HG03442 (cell line): ENCODE data around the gene MFAP2.

Experiments used
- ATAC-seq: cut with Tn5 transposase; IDR thresholded peaks from one replicate; pipeline ENCODE4 v1.9.1; 2021; ENCODE audit warnings: mild to moderate bottlenecking, moderate library complexity; ENCODE audit not compliant: unreplicated experiment

The MFAP2 gene, protein sequence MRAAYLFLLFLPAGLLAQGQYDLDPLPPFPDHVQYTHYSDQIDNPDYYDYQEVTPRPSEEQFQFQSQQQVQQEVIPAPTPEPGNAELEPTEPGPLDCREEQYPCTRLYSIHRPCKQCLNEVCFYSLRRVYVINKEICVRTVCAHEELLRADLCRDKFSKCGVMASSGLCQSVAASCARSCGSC

DNA sequence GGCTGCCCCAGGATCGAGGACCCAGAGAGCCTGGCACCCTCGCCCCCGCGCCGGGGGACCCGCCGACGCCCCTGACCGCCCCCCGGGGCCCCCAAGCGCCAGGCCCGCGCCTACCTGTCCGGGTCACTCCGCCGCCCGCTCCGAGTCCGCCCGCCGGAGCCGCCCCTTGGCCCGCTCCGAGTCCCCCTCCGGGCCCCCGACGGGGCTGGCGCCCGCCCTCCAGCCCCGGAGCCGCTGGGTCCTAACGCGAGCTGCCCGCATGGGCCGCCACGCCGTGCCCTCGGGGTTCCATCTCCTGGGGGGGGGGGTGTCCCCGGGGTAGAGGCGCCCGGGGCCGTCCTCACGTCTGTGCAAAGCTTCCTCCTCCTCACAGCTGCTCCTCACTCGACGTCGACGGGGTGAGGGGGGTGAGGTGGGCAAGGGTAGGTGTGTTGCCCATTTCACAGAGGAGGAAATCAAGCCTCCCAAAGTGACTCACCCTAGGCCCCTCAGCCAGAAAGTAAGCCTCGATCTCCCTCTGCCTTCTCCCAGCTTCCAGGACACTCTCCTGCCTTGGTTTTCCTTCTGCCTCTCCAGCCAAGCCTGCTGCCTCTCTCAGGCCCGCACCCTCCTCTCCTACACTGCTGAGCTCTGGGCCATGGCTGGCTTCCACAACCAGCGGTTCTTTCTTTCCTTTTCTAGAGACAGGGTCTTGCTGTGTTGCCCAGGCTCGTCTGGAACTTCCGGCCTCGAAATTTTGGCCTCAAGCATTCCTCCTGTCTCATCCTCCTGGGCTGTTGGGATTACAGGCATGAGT lies at the start of gene MFAP2:
TSS of gene MFAP2 (minus strand) at position 148 of the 796 bp plus-strand sequence. CDS start 2,347 bp downstream, outside the sequence.
- no peak for ATAC-seq

DNA sequence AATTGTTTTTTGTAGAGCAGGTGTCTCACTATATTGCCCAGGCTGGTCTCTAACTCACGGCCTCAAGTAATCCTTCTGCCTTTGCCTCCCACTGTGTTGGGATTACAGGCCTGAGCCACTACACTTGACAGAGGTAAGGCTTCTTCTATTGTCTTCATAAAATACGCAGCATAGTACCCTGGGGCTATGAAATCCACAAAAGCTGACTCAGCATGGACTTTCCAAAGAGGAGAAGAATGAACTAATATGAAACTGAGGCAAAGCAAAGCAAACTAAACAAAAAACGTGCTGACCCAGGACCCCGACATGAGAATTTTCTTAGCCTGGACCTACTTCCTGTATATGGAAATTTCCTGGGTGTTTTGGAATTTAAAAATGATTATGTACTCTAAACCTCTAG lies 49.8 kb upstream of the MFAP2 start:
- no peak for ATAC-seq

DNA sequence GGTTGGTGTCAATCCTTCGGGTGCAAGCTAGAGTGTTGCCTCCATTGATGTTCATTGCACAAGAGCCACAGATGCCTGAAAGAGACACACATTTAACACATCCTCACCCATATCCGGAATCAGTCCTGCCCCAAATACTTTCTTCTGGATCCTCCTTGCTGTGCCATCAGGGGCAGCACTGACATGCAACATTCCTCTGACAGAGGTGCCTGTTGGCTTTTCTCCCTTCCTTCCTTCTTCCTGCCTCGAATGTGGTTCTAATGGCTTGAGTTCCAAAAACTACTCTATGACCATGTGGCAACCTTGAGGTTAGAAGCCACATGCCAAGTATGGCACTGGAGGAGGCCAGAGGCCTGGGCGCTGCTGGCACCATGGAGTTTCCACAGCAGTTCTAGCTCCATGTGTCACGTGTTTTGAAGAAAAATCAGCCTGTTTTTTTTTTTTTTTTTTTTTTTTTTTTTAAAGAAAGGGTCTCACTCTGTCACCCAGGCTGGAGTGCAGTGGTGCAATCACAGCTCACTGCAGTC lies 48.3 kb upstream of the MFAP2 start:
- ATAC-seq: no peak

DNA sequence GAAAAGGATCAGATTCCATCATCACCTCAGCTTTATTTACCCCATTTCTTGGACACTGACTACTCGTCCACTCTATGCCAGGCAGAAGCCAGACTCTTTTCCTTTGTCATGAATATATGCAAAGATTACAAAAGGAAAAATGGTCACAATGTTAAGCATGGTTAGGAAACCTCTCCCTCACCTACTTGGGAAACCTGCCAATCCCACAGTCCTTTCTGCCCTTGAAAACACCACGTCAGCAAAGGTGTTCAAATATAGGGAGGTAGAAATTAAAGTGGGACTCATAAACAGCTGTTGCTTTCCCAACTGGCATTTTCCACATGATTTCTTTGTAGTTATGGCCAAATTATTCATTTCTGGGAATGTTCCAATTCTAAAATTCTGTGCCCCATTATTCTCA lies 47.5 kb upstream of the MFAP2 start:
- no peak for ATAC-seq

DNA sequence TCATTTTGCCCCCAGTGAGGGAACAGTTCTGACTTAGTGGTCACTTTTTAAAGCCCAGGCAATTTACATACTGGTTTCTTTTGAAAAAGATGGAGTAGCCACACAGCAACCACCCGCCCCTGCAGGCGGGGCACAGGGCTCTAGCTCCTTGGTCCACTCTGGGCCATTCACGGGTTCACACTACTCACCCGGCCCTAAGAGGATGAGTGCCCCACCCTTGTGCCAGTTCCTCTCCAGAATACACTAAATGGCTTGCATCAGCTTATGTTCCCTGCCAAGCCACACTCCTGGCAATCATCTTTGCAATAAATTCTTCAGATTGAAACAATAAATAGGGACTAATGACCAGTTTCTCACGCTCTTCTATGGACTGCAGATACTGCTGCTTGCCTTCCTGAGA lies 47.0 kb upstream of the MFAP2 start:
- no peak for ATAC-seq

DNA sequence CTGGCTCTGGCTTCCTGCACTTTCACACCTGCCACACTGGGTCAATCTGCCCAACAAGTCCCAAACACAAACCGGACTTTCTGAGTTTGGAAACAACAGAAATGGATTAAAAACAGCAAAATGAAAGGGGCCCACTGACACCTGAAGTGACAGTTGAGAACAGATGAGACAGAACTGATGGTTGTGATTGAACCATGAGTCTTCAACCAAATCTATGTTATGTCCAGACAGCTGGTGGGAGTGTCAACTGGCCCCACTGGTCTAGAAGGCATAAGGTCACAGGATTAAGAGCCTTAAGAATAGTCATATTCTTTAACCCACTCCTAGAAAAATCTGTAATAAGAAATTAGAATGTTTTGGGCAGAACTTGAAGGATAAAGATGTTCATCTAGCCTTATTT lies 44.3 kb upstream of the MFAP2 start:
- no peak for ATAC-seq

DNA sequence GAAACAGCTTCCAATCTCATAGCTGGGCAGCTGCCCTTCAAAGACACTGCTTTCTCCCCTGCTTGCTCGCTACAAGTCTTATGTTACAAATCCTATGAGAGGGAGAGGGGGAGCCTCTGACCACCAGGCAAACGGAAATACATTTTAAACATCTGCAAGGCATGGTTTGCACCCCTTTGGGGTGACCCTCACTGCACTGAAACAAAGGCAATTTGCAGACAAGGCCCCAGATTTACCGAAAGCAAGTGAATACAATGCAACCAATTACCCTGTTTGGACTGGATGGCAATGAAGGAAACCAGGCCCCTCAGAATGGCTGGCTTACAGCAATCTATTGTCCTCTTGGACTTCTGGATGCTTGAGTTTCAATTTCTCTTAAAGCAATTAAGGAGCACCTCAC lies 43.2 kb upstream of the MFAP2 start:
- ATAC-seq: no peak

DNA sequence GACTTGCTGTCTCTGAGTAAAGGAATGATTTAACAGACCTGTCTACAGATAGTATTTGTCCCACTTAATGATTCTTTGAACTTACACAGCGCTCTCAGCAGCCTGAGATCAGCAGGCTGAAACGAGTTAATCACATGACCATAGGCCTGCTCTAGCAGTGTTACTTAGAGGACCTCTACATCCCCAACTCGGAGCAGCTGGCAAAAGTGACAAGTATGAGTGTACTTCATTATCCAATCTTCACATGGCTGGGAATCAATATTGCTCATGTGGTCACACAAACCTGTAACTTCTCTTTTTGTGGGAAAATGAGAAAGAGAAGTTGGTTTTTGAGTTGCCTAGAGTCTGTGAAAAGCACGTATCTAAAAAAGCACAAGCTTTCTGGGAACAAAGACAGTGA lies 42.7 kb upstream of the MFAP2 start:
- peak; percentile 43 for ATAC-seq

DNA sequence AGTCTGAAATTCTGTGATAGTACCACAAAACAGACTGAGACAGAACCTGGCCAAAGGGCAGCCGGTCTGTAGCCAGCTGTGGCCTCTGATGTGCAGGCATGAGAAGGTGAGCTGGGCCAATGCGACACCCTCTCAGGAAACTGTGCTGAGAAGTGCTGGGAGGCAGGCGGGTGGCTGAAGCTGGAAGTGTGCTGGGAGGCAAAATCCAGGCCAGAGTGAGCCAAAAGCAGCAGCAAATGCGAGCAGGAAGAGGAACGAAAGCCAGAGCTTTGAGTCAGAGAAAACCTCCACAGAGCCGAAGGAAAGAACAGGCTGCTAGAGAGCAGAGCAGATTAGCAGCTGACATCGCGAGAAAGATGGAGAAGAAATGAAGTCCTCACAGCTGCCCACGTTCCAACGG lies 41.5 kb upstream of the MFAP2 start:
- ATAC-seq: no peak

DNA sequence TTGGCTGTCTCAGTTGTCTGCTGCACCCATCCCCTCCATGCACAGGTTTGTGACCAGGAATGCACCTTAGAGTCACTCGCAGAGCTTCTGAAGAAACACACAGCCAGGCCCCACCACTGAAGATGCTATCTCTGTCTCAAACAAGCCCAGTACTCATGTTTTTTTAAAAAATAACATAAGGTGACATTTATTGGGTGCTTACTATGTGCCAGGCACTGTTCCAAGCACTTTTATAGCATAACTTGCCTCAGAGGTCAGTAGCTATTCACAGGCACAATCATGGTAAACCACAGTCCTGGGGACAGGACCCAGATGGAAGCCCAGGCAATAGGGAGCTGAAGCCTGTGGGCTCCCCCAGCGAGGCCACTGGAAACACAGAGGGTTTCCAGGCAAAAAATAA lies 40.1 kb upstream of the MFAP2 start:
- no peak for ATAC-seq

DNA sequence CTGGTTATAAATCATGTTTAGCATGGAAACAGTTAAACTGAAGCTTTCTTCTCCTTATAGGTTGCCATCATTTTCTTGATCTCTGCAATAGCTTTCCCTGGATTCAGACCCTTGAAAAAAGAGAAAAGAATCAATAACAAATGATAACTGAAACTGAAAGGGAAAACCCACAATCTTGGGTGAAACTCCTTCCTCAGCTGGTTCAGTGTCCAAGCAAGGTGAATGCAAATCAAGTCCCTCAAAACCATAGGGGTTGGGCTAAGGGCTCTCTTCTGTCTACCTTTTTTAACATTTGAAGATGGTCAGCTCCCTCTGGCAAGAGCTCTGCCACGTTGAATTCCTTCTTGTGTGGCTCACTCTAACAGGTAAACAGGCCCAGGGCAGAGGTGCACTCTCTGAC lies 38.4 kb upstream of the MFAP2 start:
- ATAC-seq: no peak

DNA sequence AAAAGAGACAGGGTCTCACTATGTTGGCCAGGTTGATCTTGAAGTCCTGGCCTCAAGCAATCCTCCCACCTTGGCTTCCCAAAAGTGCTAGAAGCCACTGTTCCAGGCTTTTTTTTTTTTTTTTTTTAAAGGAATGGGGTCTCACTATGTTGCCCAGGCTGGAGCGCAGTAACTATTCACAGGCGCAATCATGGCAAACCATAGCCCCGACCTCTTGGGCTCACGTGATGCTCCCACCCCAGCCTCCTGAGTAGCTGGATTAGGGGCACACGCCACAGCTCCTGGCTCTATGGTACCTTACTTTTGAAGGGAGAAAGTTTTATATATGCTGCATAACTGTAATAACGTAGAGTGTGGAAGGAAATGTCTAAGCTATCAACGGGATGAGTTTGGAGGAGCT lies 37.0 kb upstream of the MFAP2 start:
- no peak for ATAC-seq

DNA sequence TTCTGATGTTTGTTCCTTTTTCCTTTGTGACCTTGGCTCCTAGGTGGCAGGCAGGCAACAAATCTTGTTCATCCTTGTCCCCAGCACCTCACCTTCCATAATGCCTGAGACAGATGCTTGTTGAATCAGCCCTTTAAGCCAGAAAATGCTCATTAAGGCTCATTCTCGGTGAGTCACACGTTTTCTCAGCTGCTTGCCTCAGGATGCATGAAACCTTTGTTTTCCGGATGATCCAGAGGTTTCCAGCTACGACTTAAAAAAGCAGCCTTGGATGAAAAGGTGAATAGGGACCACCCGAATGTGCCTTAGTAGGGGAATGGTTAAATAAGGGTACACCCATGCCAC lies 35.9 kb upstream of the MFAP2 start:
- no peak for ATAC-seq

DNA sequence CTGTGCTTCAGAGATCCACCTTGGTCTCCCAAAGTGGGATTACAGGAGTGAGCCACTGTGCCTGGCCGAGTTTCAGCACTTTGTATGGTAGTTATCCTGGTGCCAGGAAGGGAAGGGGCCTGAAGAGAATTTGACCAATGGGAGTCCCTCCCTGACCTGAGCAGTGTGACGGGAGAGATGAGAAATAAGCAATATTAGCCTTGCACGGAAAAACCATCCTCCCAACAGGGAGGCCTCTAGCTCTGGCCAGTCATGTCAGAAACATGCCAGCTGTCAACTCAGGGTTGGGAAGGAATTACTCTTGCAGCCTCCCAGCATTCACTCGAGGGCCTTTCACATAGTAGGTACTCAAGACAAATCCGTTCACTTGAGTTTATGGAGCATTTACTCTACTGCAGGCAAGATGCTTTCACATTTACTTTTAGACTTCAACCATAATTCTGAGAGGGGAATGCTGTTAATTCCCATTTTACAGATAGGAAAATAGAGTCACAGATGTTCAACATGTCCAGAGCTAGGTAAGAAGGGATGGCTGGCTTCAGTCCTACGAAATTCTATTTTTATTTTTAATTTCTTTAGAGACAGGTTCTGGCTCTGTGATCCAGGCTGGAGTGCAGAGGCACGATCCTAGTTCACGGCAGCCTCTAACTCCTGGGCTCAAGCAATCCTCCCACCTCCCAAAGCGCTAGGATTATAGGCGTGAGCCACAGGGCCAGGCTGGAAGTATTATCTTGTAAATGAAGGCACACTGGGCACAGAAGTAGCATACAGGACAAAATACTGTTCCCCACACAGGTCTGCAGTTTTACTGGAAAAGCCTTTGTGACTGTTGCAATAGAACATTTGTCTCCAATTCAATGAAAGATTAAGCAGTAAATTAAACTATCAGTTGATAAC lies 34.5 kb upstream of the MFAP2 start:
- no peak for ATAC-seq

DNA sequence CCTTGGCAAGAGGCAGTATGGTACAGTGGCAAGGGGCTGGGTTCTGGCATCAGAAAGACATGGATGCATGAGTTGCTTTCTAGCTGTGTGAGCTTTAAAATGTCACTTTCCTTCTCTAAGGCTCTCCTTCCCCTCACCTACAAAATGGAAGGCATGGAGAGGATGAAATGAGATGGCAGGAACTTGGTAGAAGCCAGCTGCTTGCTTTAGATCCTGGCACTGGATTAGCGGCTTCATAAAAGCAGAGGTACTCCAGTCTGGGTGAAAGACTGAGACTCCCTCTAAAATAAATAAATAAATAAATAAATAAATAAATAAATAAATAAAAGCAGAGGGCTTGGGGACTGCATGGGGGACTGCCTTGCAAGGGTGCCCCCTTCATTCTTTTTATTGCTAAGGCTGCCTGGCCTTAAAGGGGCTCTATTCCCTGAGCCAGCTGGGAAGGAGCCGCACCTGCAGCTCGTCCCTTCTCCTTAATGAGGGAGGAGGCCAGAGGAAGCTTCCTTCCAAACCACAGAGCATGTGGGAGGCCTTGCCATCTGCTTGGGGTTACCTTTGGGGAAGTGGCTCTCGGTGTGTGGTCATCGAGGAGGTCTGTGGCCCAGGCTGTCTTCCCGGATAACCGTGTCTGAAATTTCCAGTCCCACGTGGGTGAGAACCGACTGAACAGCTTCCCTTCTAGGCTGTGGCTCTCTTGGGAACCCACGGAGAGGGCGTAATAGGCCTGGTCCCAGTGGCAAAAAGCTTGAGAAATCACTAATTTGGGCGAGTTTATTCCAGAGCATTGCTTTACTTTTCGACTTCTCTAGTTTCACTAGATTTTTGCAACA lies 33.3 kb upstream of the MFAP2 start:
- ATAC-seq: no peak

DNA sequence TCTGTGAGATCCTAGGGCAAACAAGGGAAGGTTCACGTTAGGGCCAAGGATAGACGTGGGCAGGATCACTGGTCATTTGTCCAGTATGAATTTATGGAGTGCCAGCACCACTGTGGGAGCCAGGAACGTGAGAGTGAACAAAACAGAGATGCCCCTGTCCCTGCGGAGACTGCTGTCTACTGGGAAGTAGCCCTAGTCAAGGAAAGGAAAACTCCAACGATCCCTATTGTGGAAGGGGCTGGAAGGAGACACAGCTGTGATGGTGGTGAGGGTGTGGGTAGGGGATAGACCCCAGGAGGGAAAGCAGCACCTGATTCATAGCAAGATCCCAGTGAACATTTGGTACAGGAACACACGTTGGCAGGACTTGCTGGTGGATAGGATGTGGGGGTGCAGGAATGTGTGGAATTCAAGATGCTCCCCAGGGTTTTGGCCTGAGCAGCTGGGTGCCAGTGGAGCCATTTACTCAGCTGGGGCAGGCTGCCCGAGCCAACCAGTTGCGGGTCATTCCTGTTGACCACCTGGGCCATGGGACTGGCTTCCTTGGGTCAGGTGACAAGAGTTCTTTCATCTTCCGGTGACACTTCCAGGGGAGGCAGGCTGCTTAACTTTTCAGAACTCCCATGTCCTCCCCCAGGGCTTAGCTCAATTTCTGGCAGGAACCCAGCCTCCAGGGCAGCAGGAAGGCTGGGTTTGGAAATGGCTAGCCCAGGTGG lies 32.5 kb upstream of the MFAP2 start:
- ATAC-seq: no peak

DNA sequence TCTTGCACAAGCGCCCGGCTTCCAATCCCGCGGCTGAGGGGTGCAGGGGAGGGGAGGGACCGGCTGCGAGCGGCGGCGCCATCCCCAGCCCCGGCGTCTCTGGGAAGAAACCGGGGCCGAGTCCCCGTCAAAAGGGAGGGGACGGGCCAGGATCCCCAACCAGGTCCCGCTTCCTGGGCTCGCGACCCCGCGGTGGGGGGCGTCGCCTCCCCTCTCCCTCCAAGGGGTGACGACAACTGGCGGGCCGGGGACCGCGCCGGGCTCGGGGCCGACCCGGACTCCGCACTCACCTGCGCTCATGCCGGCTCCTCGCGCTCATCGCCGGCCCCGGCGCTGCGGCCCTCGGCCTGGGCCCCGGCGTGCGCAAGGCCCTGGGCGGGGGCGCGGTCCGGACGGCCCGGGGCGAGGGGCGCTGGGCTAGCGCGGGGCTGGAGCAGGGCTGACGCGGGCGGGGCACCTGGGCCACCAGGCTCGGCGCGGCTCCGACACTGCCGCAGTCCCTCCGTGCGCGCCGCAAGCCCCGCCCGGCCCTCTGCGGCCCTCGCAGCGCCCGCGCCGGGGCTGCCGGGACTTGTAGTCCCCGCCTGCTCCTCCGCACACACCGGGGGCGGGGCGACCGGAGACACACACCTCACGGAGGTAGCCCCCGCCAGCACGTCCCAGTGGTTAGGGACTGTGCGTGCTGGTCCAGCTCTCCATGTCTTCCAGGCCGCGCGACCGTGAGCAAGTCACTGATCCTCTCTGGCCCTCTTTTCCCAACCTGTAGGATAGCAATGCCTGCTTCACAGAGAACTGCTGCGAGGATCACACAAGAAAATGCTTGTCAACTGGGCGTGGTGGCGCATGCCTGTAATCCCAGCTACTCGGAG lies 31.3 kb upstream of the MFAP2 start, which contains the start of gene ATP13A2:
TSS of gene ATP13A2 (minus strand) at position 490 of the 869 bp plus-strand sequence. CDS start at position 300, 190 bp downstream.
- ATAC-seq: peak; percentile 84

DNA sequence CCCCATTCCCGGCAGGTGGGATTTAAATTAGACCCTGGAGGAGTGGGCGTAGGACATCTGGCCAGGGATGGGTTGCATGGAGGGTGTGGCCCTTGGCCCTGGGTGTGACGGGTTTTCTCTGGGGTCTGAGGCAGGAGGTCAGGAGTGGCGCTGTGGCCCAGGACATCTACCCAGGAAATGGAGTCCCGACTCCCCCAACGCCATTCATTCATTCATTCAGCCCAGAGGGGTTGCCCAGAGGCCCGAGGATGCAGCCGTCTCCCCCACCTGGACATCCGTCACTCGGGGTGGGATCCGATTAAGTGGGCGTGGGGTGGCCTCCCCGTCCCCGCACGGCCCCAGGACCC lies 30.6 kb upstream of the MFAP2 start:
- ATAC-seq: no peak

DNA sequence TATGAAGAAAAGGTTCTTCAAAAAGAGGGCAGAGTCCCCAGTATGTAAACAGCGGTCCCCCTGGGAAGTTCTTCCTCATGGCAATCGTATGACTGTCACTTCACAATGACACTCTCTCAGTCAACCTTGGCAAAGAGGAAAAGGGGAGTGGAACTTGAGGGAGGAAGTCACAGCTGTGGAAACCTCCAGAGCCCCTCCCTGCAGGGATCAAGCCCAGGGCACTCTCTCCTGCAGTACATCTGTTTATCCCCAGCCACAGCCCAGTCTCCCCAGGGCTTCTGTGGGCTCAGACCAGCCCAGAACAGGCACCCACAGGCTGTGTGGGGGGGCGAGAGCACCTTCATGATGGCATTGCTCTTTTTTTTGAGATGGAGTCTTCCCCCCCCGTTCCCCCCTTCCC lies 29.3 kb upstream of the MFAP2 start:
- ATAC-seq: no peak
